ENCODE data around the gene POLR2B.

DNA sequence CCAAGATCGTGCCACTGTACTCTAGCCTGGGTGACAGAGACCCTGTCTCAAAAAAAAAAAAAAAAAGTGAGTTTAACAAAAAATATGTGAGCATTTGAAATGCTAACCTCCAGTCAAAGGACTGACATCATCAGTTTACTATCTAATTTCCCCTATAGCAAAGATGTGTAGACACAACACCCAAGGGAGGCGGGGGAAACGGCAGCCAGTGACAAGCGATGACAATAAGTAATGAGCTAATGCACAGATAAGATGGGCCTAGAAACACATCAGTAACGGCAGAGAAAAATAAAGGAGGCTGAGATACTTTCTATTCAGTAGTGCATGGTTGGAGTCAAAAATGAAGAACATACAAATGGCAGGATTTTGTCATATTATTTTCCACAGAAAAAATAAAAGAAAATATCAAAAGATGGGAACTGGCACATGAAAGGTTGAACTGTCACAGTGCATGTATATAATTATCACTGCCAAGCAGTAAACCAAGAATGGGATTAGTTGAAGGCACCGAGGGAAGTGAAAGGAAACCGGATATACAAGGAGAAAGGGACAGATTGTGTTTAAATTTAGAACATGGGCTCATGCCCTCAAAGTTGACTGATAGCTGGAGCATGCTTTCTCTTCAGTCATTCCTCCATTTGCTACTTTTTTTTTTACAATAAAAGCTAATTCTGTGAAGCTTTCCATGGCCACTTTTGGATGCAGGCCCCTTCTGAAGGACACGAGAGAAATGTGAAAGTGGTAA is 89.7 kb downstream of the POLR2B start:
- TF ChIP-seq CTCF (conservative IDR thresholded peaks at IDR 0.05; ENCODE audit: low read length) = no peak
- TF ChIP-seq EZH2phosphoT487 (IDR thresholded peaks at IDR 0.05; ENCODE audit: borderline replicate concordance, low read depth, low read length) = no peak

Data from OCI-LY7 (cell line).